Measurements from ENCODE around the gene SPDYE1. TPM values are rescaled to one million over a fixed set of nuclear protein-coding genes. Genes with fewer than 3 reads are reported as not detected.
A peak's percentile ranks its signal among the peaks of the same experiment; 100 is the strongest.

SPDYE1 gene
- total and polyA plus RNA-seq, 9 donors = 0.02 to 0.17 (median 0.11) TPM; not detected in 5

- peaks cover 3% of the 10 kb centered on the region for H3K4me1 ChIP-seq (ENCODE audit: insufficient read depth)
- no peak overlapping the region for H3K27ac ChIP-seq
- DNase-seq = peak in 2 of 5 donors; percentile 7 to 13
- no peaks in the 10 kb centered on the region for H3K27me3 ChIP-seq
- 89 to 95% (median 91%) methylated on average over 7 of the region's 7 CpGs for WGBS, 3 donors
- H3K36me3 ChIP-seq = no peaks in the 10 kb centered on the region
- no peak for TF ChIP-seq POLR2A (IDR thresholded peaks at IDR 0.05)
- no peak for TF ChIP-seq EP300 (IDR thresholded peaks at IDR 0.05)
- no peak for TF ChIP-seq CTCF (IDR thresholded peaks at IDR 0.05)
- intact Hi-C loops (cut with DNase I) = loop anchor here in 1 of 4 donors (10.0 kb wide), 1 partner anchor 136 kb away; no protein-coding TSS in a partner anchor
- no peak overlapping the region for H3K4me3 ChIP-seq
- H3K9me3 ChIP-seq = no peaks in the 10 kb centered on the region
These were observed 61.1 kb downstream of the SPDYE1 start for GRCh38 chr7:44058759-44059218.

DNA sequence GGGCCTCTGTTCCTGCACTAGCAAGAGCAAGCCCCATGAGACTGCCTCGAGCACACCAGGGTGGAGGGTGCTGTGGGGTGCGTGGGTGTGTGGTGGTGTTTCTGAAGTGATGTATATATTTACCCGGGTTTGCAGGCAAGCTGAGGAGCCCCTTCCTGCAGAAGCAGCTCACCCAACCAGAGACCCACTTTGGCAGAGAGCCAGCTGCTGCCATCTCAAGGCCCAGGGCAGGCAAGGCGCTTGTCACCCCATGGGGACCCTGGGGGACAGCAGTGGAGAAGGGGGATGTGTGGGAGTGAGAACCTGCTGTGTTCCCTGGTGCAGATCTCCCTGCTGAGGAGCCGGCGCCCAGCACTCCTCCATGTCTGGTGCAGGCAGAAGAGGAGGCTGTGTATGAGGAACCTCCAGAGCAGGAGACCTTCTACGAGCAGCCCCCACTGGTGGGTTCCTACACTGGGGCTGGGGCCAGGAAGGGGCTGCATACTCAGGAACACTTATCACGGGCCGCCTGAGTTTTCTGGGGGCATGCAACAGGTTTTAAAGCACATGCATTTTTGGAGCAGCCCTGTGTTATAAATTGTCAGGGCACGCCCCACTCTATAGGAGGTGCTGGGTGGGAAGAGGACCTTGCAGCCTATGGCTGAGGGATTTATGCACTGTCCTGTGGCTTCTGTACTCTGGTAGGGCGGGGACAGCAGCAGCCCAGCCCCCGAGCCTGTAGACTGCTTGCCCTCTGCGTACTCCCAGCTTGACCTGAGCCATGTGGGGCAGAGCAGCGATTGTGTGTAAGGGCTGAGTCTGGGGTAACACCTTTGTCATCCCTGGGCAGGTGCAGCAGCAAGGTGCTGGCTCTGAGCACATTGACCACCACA, 61.8 kb downstream of the SPDYE1 start:
- TF ChIP-seq CTCF (IDR thresholded peaks at IDR 0.05) (no peak), POLR2A (IDR thresholded peaks at IDR 0.05) (no peak), EP300 (IDR thresholded peaks at IDR 0.05) (no peak)
- H3K27ac ChIP-seq = no peak overlapping the region
- H3K36me3 ChIP-seq = no peaks in the 10 kb centered on the region
- peaks cover 3% of the 10 kb centered on the region for H3K4me1 ChIP-seq (ENCODE audit: insufficient read depth)
- no peaks in the 10 kb centered on the region for H3K27me3 ChIP-seq
- no peak overlapping the region for H3K4me3 ChIP-seq
- H3K9me3 ChIP-seq = no peaks in the 10 kb centered on the region
- peak in 3 of 5 donors; percentile 8 to 41 (median 36) for DNase-seq
- WGBS, 3 donors = 87 to 94% (median 87%) methylated on average over 14 of the region's 14 CpGs
- intact Hi-C loops (cut with DNase I) = loop anchor here in 1 of 4 donors (10.0 kb wide), 1 partner anchor 135 kb away; no protein-coding TSS in a partner anchor

Small RNA genes within 50 kb of the gene (microRNA-seq; reads per million reads assigned to microRNA genes)
- gene MIR6837 = 0 to 0.47 (median 0.18) reads per million in 3 donors

Other genes starting within 250 kb of the SPDYE1 start
- 10 to 100 TPM; 47.6 to 75.1 (median 65.2) TPM for gene BLVRA, start 239.2 kb upstream of the SPDYE1 start, total RNA-seq
- gene BLVRA, start 239.2 kb upstream of the SPDYE1 start, polyA plus RNA-seq = 10 to 100 TPM; 64.4 to 66.4 TPM
- 100 to 1,000 TPM in 1 of 7 donors, 10 to 100 TPM in 6; 73.0 to 111 (median 90.9) TPM for gene MRPS24, start 128.4 kb upstream of the SPDYE1 start, total RNA-seq
- gene MRPS24, start 128.4 kb upstream of the SPDYE1 start, polyA plus RNA-seq = 100 to 1,000 TPM; 104 to 124 TPM
- gene URGCP, start 91.3 kb upstream of the SPDYE1 start, total RNA-seq = 10 to 100 TPM; 20.9 to 41.0 (median 38.8) TPM
- 10 to 100 TPM; 19.3 to 55.1 TPM for gene URGCP, start 91.3 kb upstream of the SPDYE1 start, polyA plus RNA-seq
- 10 to 100 TPM in 6 of 7 donors, 1 to 10 TPM in 1; 9.1 to 24.8 (median 19.1) TPM for gene UBE2D4, start 71.5 kb upstream of the SPDYE1 start, total RNA-seq
- gene UBE2D4, start 71.5 kb upstream of the SPDYE1 start, polyA plus RNA-seq = 10 to 100 TPM in 1 of 2 donors, 1 to 10 TPM in 1; 9.9 to 32.1 TPM
- 10 to 100 TPM; 56.3 to 91.1 (median 70.2) TPM for gene DBNL, start 46.8 kb downstream of the SPDYE1 start, total RNA-seq
- 10 to 100 TPM; 22.0 to 57.7 TPM for gene DBNL, start 46.8 kb downstream of the SPDYE1 start, polyA plus RNA-seq
- 1 to 10 TPM in 4 of 7 donors, under 1 TPM in 1, not detected in 2; 0.72 to 3.2 (median 1.9) TPM for gene PGAM2, start 67.7 kb downstream of the SPDYE1 start, total RNA-seq
- 1 to 10 TPM in 1 of 2 donors, under 1 TPM in 1; 0.40 to 1.7 TPM for gene PGAM2, start 67.7 kb downstream of the SPDYE1 start, polyA plus RNA-seq
- gene POLM, start 84.6 kb downstream of the SPDYE1 start, total RNA-seq = 10 to 100 TPM; 20.9 to 37.3 (median 30.2) TPM
- 10 to 100 TPM in 1 of 2 donors, 1 to 10 TPM in 1; 5.1 to 24.7 TPM for gene POLM, start 84.6 kb downstream of the SPDYE1 start, polyA plus RNA-seq
- gene AEBP1, start 106.4 kb downstream of the SPDYE1 start, total RNA-seq = 100 to 1,000 TPM; 137 to 563 (median 327) TPM
- 100 to 1,000 TPM; 240 to 283 TPM for gene AEBP1, start 106.4 kb downstream of the SPDYE1 start, polyA plus RNA-seq
- 100 to 1,000 TPM in 2 of 7 donors, 10 to 100 TPM in 5; 42.4 to 118 (median 76.9) TPM for gene POLD2, start 125.7 kb downstream of the SPDYE1 start, total RNA-seq
- gene POLD2, start 125.7 kb downstream of the SPDYE1 start, polyA plus RNA-seq = 10 to 100 TPM; 35.3 to 63.5 TPM
- gene MYL7, start 143.4 kb downstream of the SPDYE1 start, total RNA-seq = 1 to 10 TPM in 3 of 7 donors, under 1 TPM in 1, not detected in 3; 0.46 to 2.0 (median 1.6) TPM
- 1 to 10 TPM in 1 of 2 donors, under 1 TPM in 1; 0.35 to 1.5 TPM for gene MYL7, start 143.4 kb downstream of the SPDYE1 start, polyA plus RNA-seq
- 1 to 10 TPM in 5 of 7 donors, under 1 TPM in 2; 0.75 to 2.9 (median 1.3) TPM for gene GCK, start 191.5 kb downstream of the SPDYE1 start, total RNA-seq
- gene GCK, start 191.5 kb downstream of the SPDYE1 start, polyA plus RNA-seq = 1 to 10 TPM in 1 of 2 donors, under 1 TPM in 1; 0.48 to 2.7 TPM
- gene YKT6, start 203.1 kb downstream of the SPDYE1 start, total RNA-seq = 10 to 100 TPM; 22.2 to 68.0 (median 40.5) TPM
- gene YKT6, start 203.1 kb downstream of the SPDYE1 start, polyA plus RNA-seq = 10 to 100 TPM; 28.1 to 67.3 TPM

All from ovary (tissue), 9 donors.